ENCODE results near the gene KIF3A.

Gene KIF3A

GRCh38 chr5:132687995-132688394 is 49.4 kb downstream of the KIF3A start:
- no peak overlapping the region for H3K4me3 ChIP-seq (ENCODE audit: low read depth in 1 of 2, low read length in 2 of 2)
- H3K4me1 ChIP-seq (ENCODE audit: insufficient read depth, low read length): peaks cover 27% of the 10 kb centered on the region
- H3K9ac ChIP-seq (ENCODE audit: low read depth, low read length): no peak overlapping the region
- H3K9me3 ChIP-seq (ENCODE audit: insufficient read depth, low read length, severe bottlenecking): no peaks in the 10 kb centered on the region
- peak overlapping the region; percentile 64 for H3K27ac ChIP-seq (ENCODE audit: low read length)
- ATAC-seq (ENCODE audit: insufficient read depth, low read depth): peak; percentile 87
- DNase-seq: peak; percentile 78
- H3K4me2 ChIP-seq (ENCODE audit: insufficient read depth, low read length): no peak overlapping the region
- no peaks in the 10 kb centered on the region for H4K20me1 ChIP-seq (ENCODE audit: insufficient read depth, low read length)
- H3K36me3 ChIP-seq (ENCODE audit: insufficient read depth, low read length): no peaks in the 10 kb centered on the region
- H2AFZ ChIP-seq (ENCODE audit: low read depth, low read length): no peak overlapping the region
- no peak for TF ChIP-seq CTCF (IDR thresholded peaks at IDR 0.05; ENCODE audit: borderline replicate concordance, extremely low read depth, low read length, poor library complexity, severe bottlenecking)
- no peak for TF ChIP-seq EZH2 (IDR thresholded peaks at IDR 0.05; ENCODE audit: borderline replicate concordance, low read depth, low read length, severe bottlenecking)
- H3K79me2 ChIP-seq (ENCODE audit: insufficient read depth, low read length): no peaks in the 10 kb centered on the region
- H3K27me3 ChIP-seq (ENCODE audit: insufficient read depth, low read length, poor library complexity): no peaks in the 10 kb centered on the region

- Histone ChIP-seq H2AFZ (ENCODE audit: low read depth, low read length) (no peak overlapping the region), H3K4me3 (ENCODE audit: low read depth in 1 of 2, low read length in 2 of 2) (no peak overlapping the region), H3K4me1 (ENCODE audit: insufficient read depth, low read length) (peaks cover 21% of the 10 kb centered on the region), H3K79me2 (ENCODE audit: insufficient read depth, low read length) (no peaks in the 10 kb centered on the region), H4K20me1 (ENCODE audit: insufficient read depth, low read length) (no peaks in the 10 kb centered on the region), H3K27me3 (ENCODE audit: insufficient read depth, low read length, poor library complexity) (no peaks in the 10 kb centered on the region), H3K36me3 (ENCODE audit: insufficient read depth, low read length) (no peaks in the 10 kb centered on the region), H3K9me3 (ENCODE audit: insufficient read depth, low read length, severe bottlenecking) (no peaks in the 10 kb centered on the region), H3K27ac (ENCODE audit: low read length) (no peak overlapping the region), H3K9ac (ENCODE audit: low read depth, low read length) (no peak overlapping the region), H3K4me2 (ENCODE audit: insufficient read depth, low read length) (no peak overlapping the region)
- TF ChIP-seq EZH2 (IDR thresholded peaks at IDR 0.05; ENCODE audit: borderline replicate concordance, low read depth, low read length, severe bottlenecking): no peak
- TF ChIP-seq CTCF (IDR thresholded peaks at IDR 0.05; ENCODE audit: borderline replicate concordance, extremely low read depth, low read length, poor library complexity, severe bottlenecking): no peak
- no peak for ATAC-seq (ENCODE audit: insufficient read depth, low read depth)
- no peak for DNase-seq
Measured at GRCh38 chr5:132686193-132686592, 51.2 kb downstream of the KIF3A start.

- H3K9me3 ChIP-seq (ENCODE audit: insufficient read depth, low read length, severe bottlenecking): no peaks in the 10 kb centered on the region
- DNase-seq: no peak
- H3K79me2 ChIP-seq (ENCODE audit: insufficient read depth, low read length): no peaks in the 10 kb centered on the region
- H2AFZ ChIP-seq (ENCODE audit: low read depth, low read length): no peak overlapping the region
- no peak overlapping the region for H3K9ac ChIP-seq (ENCODE audit: low read depth, low read length)
- H3K36me3 ChIP-seq (ENCODE audit: insufficient read depth, low read length): no peaks in the 10 kb centered on the region
- TF ChIP-seq CTCF (IDR thresholded peaks at IDR 0.05; ENCODE audit: borderline replicate concordance, extremely low read depth, low read length, poor library complexity, severe bottlenecking): no peak
- no peak for TF ChIP-seq EZH2 (IDR thresholded peaks at IDR 0.05; ENCODE audit: borderline replicate concordance, low read depth, low read length, severe bottlenecking)
- no peaks in the 10 kb centered on the region for H3K27me3 ChIP-seq (ENCODE audit: insufficient read depth, low read length, poor library complexity)
- no peak overlapping the region for H3K4me3 ChIP-seq (ENCODE audit: low read depth in 1 of 2, low read length in 2 of 2)
- H3K4me2 ChIP-seq (ENCODE audit: insufficient read depth, low read length): no peak overlapping the region
- H3K4me1 ChIP-seq (ENCODE audit: insufficient read depth, low read length): peaks cover 21% of the 10 kb centered on the region
- no peaks in the 10 kb centered on the region for H4K20me1 ChIP-seq (ENCODE audit: insufficient read depth, low read length)
- H3K27ac ChIP-seq (ENCODE audit: low read length): no peak overlapping the region
- no peak for ATAC-seq (ENCODE audit: insufficient read depth, low read depth)
Measured at GRCh38 chr5:132684922-132685720, 52.2 kb downstream of the KIF3A start.
